Endothelial cell of umbilical vein (primary cell): ENCODE measurements around the gene C16orf74. TPM values are rescaled to one million over a fixed set of nuclear protein-coding genes. Genes with fewer than 3 reads are reported as not detected.

Source experiments
- BruUV-seq: library from RNA; stranded (reverse); fragments of 400-500 nt; replicated peaks from 2 replicates; lab custom pipeline; 2021; lab: Mats Ljungman, UMichigan
- CTCF ChIA-PET: fragments of 300-600, 350-600 bp; sonication (Branson Sonifier 250); formaldehyde crosslinking; loops from one replicate; lab custom pipeline; 2021; ENCODE audit warnings: antibody characterized with exemption, inconsistent platforms; lab: Charles Lee
- POLR2A ChIA-PET: fragments of 300-600, 350-600 bp; sonication (Branson Sonifier 250); formaldehyde crosslinking; loops from one replicate; lab custom pipeline; 2021; ENCODE audit warnings: antibody characterized with exemption, inconsistent platforms; lab: Charles Lee
- DNase-seq: peaks from one replicate; pipeline ENCODE4 v3.0.0-alpha.2; 2011; ENCODE audit warnings: low read depth, low spot score
- FAIRE-seq: peaks from 2 replicates; lab custom pipeline; 2011; peaks lifted over from hg19 to GRCh38; lab: Jason Lieb, UNC
- H2AFZ ChIP-seq: 2 replicates; pipeline ENCODE4 v1.6.0; 2012; ENCODE audit warnings: low read depth, low read length, control low read depth, inconsistent platforms
- H3K27ac ChIP-seq: 2 replicates; pipeline ENCODE4 v1.5.1; 2011; ENCODE audit warnings: low read depth, mild to moderate bottlenecking, control low read depth, low read length, moderate library complexity; ENCODE audit not compliant: insufficient read depth
- H3K27me3 ChIP-seq, 2 experiments: 2 replicates each; pipeline versions ENCODE4 v1.6.0 to v1.6.1; 2011; ENCODE audit warnings: low read length in 2 of 2, mixed read lengths in 1 of 2; ENCODE audit not compliant: control insufficient read depth in 2 of 2, insufficient read depth in 2 of 2
- H3K36me3 ChIP-seq, 2 experiments: 2 replicates in 1 of 2; 3 replicates in 1 of 2; pipeline ENCODE4 v1.5.1; 2011; ENCODE audit warnings: low read length in 2 of 2, mild to moderate bottlenecking in 1 of 2, moderate library complexity in 1 of 2; ENCODE audit not compliant: control insufficient read depth in 2 of 2, insufficient read depth in 2 of 2; ENCODE audit errors: extremely low read depth in 1 of 2
- H3K4me1 ChIP-seq: 3 replicates; pipeline ENCODE4 v1.5.1; 2011; ENCODE audit warnings: mild to moderate bottlenecking, low read length; ENCODE audit not compliant: control insufficient read depth, insufficient read depth; ENCODE audit errors: extremely low read depth
- H3K4me2 ChIP-seq: 2 replicates; pipeline ENCODE4 v1.6.1; 2011; ENCODE audit warnings: low read length, control low read depth, mixed read lengths; ENCODE audit not compliant: insufficient read depth
- H3K4me3 ChIP-seq, 3 experiments: fragments of 200-600 bp in 1 of 3; sonication (generic), shearing (Covaris generic) in 1 of 3; replicated peaks in 1 of 3; 2 replicates each; pipeline ENCODE4 v1.5.1; 2011 to 2016; ENCODE audit warnings: control low read depth in 3 of 3, low read length in 3 of 3, mild to moderate bottlenecking in 2 of 3, inconsistent platforms in 1 of 3, low read depth in 1 of 3, moderate library complexity in 1 of 3; ENCODE audit not compliant: insufficient read depth in 1 of 3
- H3K79me2 ChIP-seq: 2 replicates; pipeline ENCODE4 v1.6.0; 2012; ENCODE audit warnings: low read length, inconsistent platforms; ENCODE audit not compliant: control insufficient read depth, insufficient read depth
- H3K9ac ChIP-seq: replicated peaks from 2 replicates; pipeline ENCODE3; 2011; ENCODE audit warnings: low read length, control low read depth; ENCODE audit not compliant: insufficient read depth; ENCODE audit errors: extremely low read depth
- H3K9me1 ChIP-seq: replicated peaks from 3 replicates; pipeline ENCODE4 v1.6.0; 2011; ENCODE audit warnings: mild to moderate bottlenecking, low read length; ENCODE audit not compliant: control insufficient read depth, insufficient read depth; ENCODE audit errors: extremely low read depth
- H3K9me3 ChIP-seq: replicated peaks from 2 replicates; pipeline ENCODE4 v1.5.1; 2012; ENCODE audit warnings: low read length, inconsistent platforms; ENCODE audit not compliant: control insufficient read depth, insufficient read depth
- H4K20me1 ChIP-seq: replicated peaks from 2 replicates; pipeline ENCODE3; 2011; ENCODE audit warnings: mild to moderate bottlenecking, low read length; ENCODE audit not compliant: control insufficient read depth, insufficient read depth; ENCODE audit errors: extremely low read depth
- FOS ChIP-seq: IDR thresholded peaks from 2 replicates; pipeline ENCODE4 v1.6.1; 2011; ENCODE audit warnings: mild to moderate bottlenecking, low read length, moderate library complexity, borderline replicate concordance; ENCODE audit not compliant: insufficient read depth
- JUN ChIP-seq: IDR thresholded peaks from 2 replicates; pipeline ENCODE4 v1.6.1; 2011; ENCODE audit warnings: borderline replicate concordance, low read depth; ENCODE audit not compliant: insufficient read length, insufficient read depth
- POLR2AphosphoS5 ChIP-seq: IDR thresholded peaks from 2 replicates; pipeline ENCODE4 v1.6.1; 2012; ENCODE audit warnings: low read depth, mild to moderate bottlenecking, control low read depth, low read length, moderate library complexity; ENCODE audit not compliant: insufficient read depth
- dilution Hi-C: fragments of 300-500 bp; cut with MboI; formaldehyde crosslinking; loops from one replicate; pipeline ENCODE4 v1.15.0; 2019; ENCODE audit warnings: low sequenced_read_pairs; ENCODE audit not compliant: extremely low pct_ligation_motif_present
- intact Hi-C: fragments of 100-400 bp; cut with micrococcal nuclease; formaldehyde crosslinking; loops from one replicate; pipeline ENCODE4 v1.10.0; 2022
- polyA plus RNA-seq, 4 experiments: library from polyadenylated mRNA; depleted of rRNA in 3 of 4; stranded (reverse) in 3 of 4; unstranded in 1 of 4; fragments of >200 nt; gene quantifications; 2 replicates each; pipeline versions ENCODE4 v1.2.1 to v1.2.3, GENCODE V29; 2011 to 2012; ENCODE audit warnings: missing spikeins in 1 of 4
- total RNA-seq: library from RNA; stranded (reverse); gene quantifications from 2 replicates; pipeline ENCODE4 v1.2.3, GENCODE V29; 2021
- TF ChIP-seq, protein P1 (sequence below): IDR thresholded peaks from 2 replicates; pipeline ENCODE4 v1.6.1; 2011; ENCODE audit not compliant: insufficient read depth, insufficient read length

C16orf74 gene
- total and polyA plus RNA-seq, 2 donors (not counting 3 experiments of a cell fraction or from before 2014, with no cell fraction given) = 12.1 to 38.7 TPM

DNA sequence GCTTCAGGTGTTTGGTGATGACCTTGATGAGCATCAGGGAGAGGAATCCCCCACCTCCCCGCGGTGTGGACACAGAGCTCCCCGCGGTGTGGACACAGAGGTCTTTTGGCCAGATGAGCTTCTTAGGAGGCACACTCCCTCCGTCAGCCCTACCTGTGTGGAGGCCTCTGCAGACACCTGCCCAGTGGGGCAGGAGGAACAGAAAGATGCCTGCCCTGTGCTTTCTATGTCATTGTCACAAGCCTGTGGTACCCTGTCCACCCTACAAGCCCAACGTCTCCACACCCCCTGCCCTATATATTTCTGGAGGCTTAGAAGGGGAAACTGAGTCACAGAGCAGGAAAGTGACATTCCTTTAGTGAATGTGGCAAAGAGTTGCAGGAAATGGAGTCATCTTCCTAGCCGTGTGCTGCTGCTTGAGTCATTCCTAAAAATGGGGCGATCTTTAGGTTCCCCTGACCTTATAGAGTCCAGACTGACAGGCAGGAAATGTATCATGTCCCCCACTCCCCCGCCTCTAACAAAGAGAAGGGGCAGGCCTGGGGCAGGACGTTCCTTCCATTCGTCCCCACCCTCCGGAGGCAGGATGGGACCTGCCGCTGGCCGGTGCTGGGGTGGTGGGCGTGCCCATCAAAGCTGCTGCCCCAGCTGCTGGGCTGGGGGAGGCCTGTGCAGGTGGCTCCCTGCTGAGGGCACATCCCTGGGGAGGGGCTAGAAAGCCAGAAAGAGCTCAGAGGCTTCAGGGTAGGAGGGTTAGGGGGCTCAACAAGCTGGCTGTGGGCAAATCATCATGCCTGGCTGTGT, 1.0 kb upstream of the C16orf74 start:
- BruUV-seq = TSS peak; percentile 41
- Histone ChIP-seq H3K36me3 (no peaks in the 10 kb centered on the region), H3K27ac (peak overlapping the region; percentile 50), H3K4me1 (peaks cover 24% of the 10 kb centered on the region), H3K27me3 (no peaks in the 10 kb centered on the region), H2AFZ (peak overlapping the region; percentile 26), H3K4me2 (peak overlapping the region; percentile 81), H4K20me1 (no peaks in the 10 kb centered on the region), H3K9me1 (no peaks in the 10 kb centered on the region), H3K4me3 (peak overlapping the region in 2 of 3 experiments; percentile 20 to 35), H3K9me3 (no peaks in the 10 kb centered on the region), H3K9ac (peak overlapping the region; percentile 30), H3K79me2 (peaks cover 30% of the 10 kb centered on the region)
- intact Hi-C loops (loop anchor here (1.0 to 2.0 kb wide), 3 partner anchors 17 to 63 kb away; partner anchors contain the start of gene GINS2), dilution Hi-C loops (no loop called here)
- DNase-seq = peak; percentile 53
- POLR2A ChIA-PET = no interaction called here
- peak; percentile 96 for FAIRE-seq
- CTCF ChIA-PET = interaction anchor here (0.8 to 1.4 kb wide), 8 partner anchors 8 to 35 kb away, joined by 3 to 4 read pairs (median 3); no protein-coding TSS in a partner anchor
- peak; percentile 99 for TF ChIP-seq FOS
- peak; percentile 80 for TF ChIP-seq POLR2AphosphoS5
- TF ChIP-seq, protein P1, sequence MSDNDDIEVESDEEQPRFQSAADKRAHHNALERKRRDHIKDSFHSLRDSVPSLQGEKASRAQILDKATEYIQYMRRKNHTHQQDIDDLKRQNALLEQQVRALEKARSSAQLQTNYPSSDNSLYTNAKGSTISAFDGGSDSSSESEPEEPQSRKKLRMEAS = no peak
- peak; percentile 48 for TF ChIP-seq JUN
